Panc1 (cell line): Measurements from ENCODE around the gene VSTM2L. TPM values are rescaled to one million over a fixed set of nuclear protein-coding genes. Genes with fewer than 3 reads are reported as not detected.
A peak's percentile ranks its signal among the peaks of the same experiment; 100 is the strongest.

Experiments used
- ATAC-seq: fragments of 200-7000 bp; cut with Tn5 transposase; 2 replicates; pipeline ENCODE4 v1.9.1; 2020; ENCODE audit warnings: mild to moderate bottlenecking, moderate library complexity
- BruUV-seq: library from RNA; stranded (reverse); fragments of 400-500 nt; replicated peaks from 2 replicates; lab custom pipeline; 2021; lab: Mats Ljungman, UMichigan
- CTCF ChIA-PET: fragments of 300-600 bp; sonication (Branson Sonifier 250); formaldehyde crosslinking; loops from one replicate; lab custom pipeline; 2022; ENCODE audit warnings: antibody characterized with exemption; lab: Charles Lee
- POLR2A ChIA-PET: fragments of 300-600 bp; sonication (Branson Sonifier 250); formaldehyde crosslinking; loops from one replicate; lab custom pipeline; 2022; ENCODE audit warnings: antibody characterized with exemption; lab: Charles Lee
- DNase-seq: peaks from one replicate; pipeline ENCODE4 v3.0.0-alpha.2; 2010; ENCODE audit warnings: low read depth, low spot score
- H3K27ac ChIP-seq: 2 replicates; pipeline ENCODE4 v1.5.1; 2011; ENCODE audit warnings: mild to moderate bottlenecking, low read length, inconsistent platforms
- H3K27me3 ChIP-seq: fragments of 200-500 bp; sonication (Bioruptor generic); 2 replicates; pipeline ENCODE4 v1.6.0; 2014; ENCODE audit warnings: low read length, inconsistent platforms; ENCODE audit not compliant: control insufficient read depth, insufficient read depth
- H3K36me3 ChIP-seq: fragments of 200-500 bp; sonication (Bioruptor generic); 2 replicates; pipeline ENCODE4 v1.5.1; 2014; ENCODE audit warnings: inconsistent platforms, mild to moderate bottlenecking, low read length, moderate library complexity; ENCODE audit not compliant: control insufficient read depth, insufficient read depth
- H3K4me1 ChIP-seq: 2 replicates; pipeline ENCODE4 v1.5.1; 2011; ENCODE audit warnings: inconsistent platforms, mild to moderate bottlenecking, low read length, moderate library complexity; ENCODE audit not compliant: control insufficient read depth, insufficient read depth
- H3K4me3 ChIP-seq, 2 experiments: 2 replicates each; pipeline ENCODE4 v1.5.1; 2011 to 2012; ENCODE audit warnings: low read depth in 2 of 2, low read length in 2 of 2, mild to moderate bottlenecking in 2 of 2, inconsistent platforms in 1 of 2, moderate library complexity in 1 of 2
- H3K9me3 ChIP-seq: fragments of 200-500 bp; sonication (Bioruptor generic); 2 replicates; pipeline ENCODE4 v1.5.1; 2014; ENCODE audit warnings: low read depth, mild to moderate bottlenecking, inconsistent platforms, low read length, moderate library complexity; ENCODE audit not compliant: control insufficient read depth, insufficient read depth
- POLR2AphosphoS5 ChIP-seq: IDR thresholded peaks from 2 replicates; pipeline ENCODE4 v1.6.1; 2012; ENCODE audit warnings: mild to moderate bottlenecking, low read depth, low read length, moderate library complexity
- REST ChIP-seq, 2 experiments: IDR thresholded peaks; 2 replicates each; pipeline ENCODE4 v1.6.1; 2011 to 2012; ENCODE audit warnings: low read depth in 2 of 2, control low read depth in 1 of 2, low read length in 1 of 2, mild to moderate bottlenecking in 1 of 2, moderate library complexity in 1 of 2; ENCODE audit not compliant: insufficient read depth in 1 of 2
- SIN3A ChIP-seq: IDR thresholded peaks from 2 replicates; pipeline ENCODE4 v1.6.1; 2012; ENCODE audit warnings: low read depth, mild to moderate bottlenecking, low read length, moderate library complexity, borderline replicate concordance; ENCODE audit not compliant: insufficient read depth
- TCF7L2 ChIP-seq: IDR thresholded peaks from 2 replicates; pipeline ENCODE4 v1.6.1; 2011; ENCODE audit warnings: mild to moderate bottlenecking, low read depth, low read length, inconsistent platforms
- in situ Hi-C: cut with HindIII; loops from 2 replicates; pipeline ENCODE4 v1.10.0; 2016; ENCODE audit warnings: low sequenced_read_pairs, low pct_unique_long_range_greater_than_20kb
- intact Hi-C: fragments of 100-400 bp; cut with micrococcal nuclease; formaldehyde crosslinking; loops from one replicate; pipeline ENCODE4 v1.10.0; 2022; ENCODE audit not compliant: unreplicated experiment
- total RNA-seq: library from RNA; stranded (reverse); gene quantifications from one replicate; pipeline ENCODE4 v1.2.1, GENCODE V29; 2021; ENCODE audit not compliant: unreplicated experiment
- TF ChIP-seq, protein P1 (sequence below): fragments of 450-650 bp; IDR thresholded peaks from 2 replicates; pipeline ENCODE4 v1.5.1; 2017; ENCODE audit warnings: mild to moderate bottlenecking

Gene VSTM2L
- total RNA-seq, 1 experiment from 2014 or later, result 16.0 TPM

GRCh38 chr20:37907330-37907676 is 4.4 kb downstream of the VSTM2L start:
- Histone ChIP-seq H3K27ac (no peak overlapping the region), H3K4me3 (no peak overlapping the region), H3K27me3 (no peaks in the 10 kb centered on the region), H3K36me3 (no peaks in the 10 kb centered on the region), H3K4me1 (peaks cover 7% of the 10 kb centered on the region), H3K9me3 (no peaks in the 10 kb centered on the region)
- in situ Hi-C loops, result no loop called here
- ATAC-seq (peak; percentile 2; the same call in 1 of the 2 replicates), DNase-seq (no peak)
- no peak for TF ChIP-seq TCF7L2
- TF ChIP-seq, protein P1, sequence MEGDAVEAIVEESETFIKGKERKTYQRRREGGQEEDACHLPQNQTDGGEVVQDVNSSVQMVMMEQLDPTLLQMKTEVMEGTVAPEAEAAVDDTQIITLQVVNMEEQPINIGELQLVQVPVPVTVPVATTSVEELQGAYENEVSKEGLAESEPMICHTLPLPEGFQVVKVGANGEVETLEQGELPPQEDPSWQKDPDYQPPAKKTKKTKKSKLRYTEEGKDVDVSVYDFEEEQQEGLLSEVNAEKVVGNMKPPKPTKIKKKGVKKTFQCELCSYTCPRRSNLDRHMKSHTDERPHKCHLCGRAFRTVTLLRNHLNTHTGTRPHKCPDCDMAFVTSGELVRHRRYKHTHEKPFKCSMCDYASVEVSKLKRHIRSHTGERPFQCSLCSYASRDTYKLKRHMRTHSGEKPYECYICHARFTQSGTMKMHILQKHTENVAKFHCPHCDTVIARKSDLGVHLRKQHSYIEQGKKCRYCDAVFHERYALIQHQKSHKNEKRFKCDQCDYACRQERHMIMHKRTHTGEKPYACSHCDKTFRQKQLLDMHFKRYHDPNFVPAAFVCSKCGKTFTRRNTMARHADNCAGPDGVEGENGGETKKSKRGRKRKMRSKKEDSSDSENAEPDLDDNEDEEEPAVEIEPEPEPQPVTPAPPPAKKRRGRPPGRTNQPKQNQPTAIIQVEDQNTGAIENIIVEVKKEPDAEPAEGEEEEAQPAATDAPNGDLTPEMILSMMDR, result no peak
- no peak for TF ChIP-seq SIN3A
- no peak for TF ChIP-seq POLR2AphosphoS5
- TF ChIP-seq REST (IDR thresholded peaks at IDR 0.05; ENCODE audit: insufficient read depth in 1 of 2, low read depth in 2 of 2, low read length in 1 of 2), result no peak
- ChIA-PET POLR2A (interaction anchor here (0.6 kb wide), 1 partner anchor 220 kb away, joined by 3 read pairs; no protein-coding TSS in a partner anchor), CTCF (interaction anchor here (0.9 kb wide), 1 partner anchor 291 kb away, joined by 5 read pairs; no protein-coding TSS in a partner anchor)
- intact Hi-C loops, result no loop called here
- no TSS peak for BruUV-seq

GRCh38 chr20:37907677-37908401 is 4.9 kb downstream of the VSTM2L start:
- TF ChIP-seq TCF7L2, result no peak
- TF ChIP-seq, protein P1, result no peak
- no peak for TF ChIP-seq POLR2AphosphoS5
- no peak for TF ChIP-seq REST (IDR thresholded peaks at IDR 0.05; ENCODE audit: insufficient read depth in 1 of 2, low read depth in 2 of 2, low read length in 1 of 2)
- TF ChIP-seq SIN3A, result no peak
- Histone ChIP-seq H3K4me1 (peaks cover 7% of the 10 kb centered on the region), H3K27me3 (no peaks in the 10 kb centered on the region), H3K27ac (no peak overlapping the region), H3K36me3 (no peaks in the 10 kb centered on the region), H3K9me3 (no peaks in the 10 kb centered on the region), H3K4me3 (no peak overlapping the region)
- BruUV-seq, result no TSS peak
- ChIA-PET CTCF (interaction anchor here (0.9 kb wide), 1 partner anchor 292 kb away, joined by 5 read pairs; no protein-coding TSS in a partner anchor), POLR2A (interaction anchor here (0.6 kb wide), 1 partner anchor 219 kb away, joined by 3 read pairs; no protein-coding TSS in a partner anchor)
- DNase-seq, result no peak
- ATAC-seq, result peak; percentile 34; the same call in 1 of the 2 replicates
- in situ Hi-C loops, result no loop called here
- intact Hi-C loops, result no loop called here
